Stomach smooth muscle (tissue), 2 donors: ENCODE results near the gene CTNNB1.

Experiments
- H3K27ac ChIP-seq: one replicate; pipeline ENCODE4 v1.7.0; 2013; ENCODE audit warnings: mild to moderate bottlenecking, low read length, inconsistent platforms
- H3K27me3 ChIP-seq, 2 donors: one replicate each; pipeline ENCODE4 v1.7.0; 2013; ENCODE audit warnings: low read length in 2 of 2; ENCODE audit not compliant: insufficient read depth in 2 of 2, control insufficient read depth in 1 of 2
- H3K36me3 ChIP-seq, 2 donors: one replicate each; pipeline ENCODE4 v1.7.0; 2013; ENCODE audit warnings: low read length in 2 of 2; ENCODE audit not compliant: control insufficient read depth in 2 of 2, insufficient read depth in 2 of 2
- H3K4me1 ChIP-seq: one replicate; pipeline ENCODE4 v1.7.0; 2013; ENCODE audit warnings: low read length; ENCODE audit not compliant: control insufficient read depth, insufficient read depth
- H3K4me3 ChIP-seq, 2 donors: one replicate each; pipeline ENCODE4 v1.7.0; 2013; ENCODE audit warnings: low read length in 2 of 2
- H3K9ac ChIP-seq, 2 donors: one replicate each; pipeline ENCODE4 v1.7.0; 2013; ENCODE audit warnings: low read length in 2 of 2, mild to moderate bottlenecking in 1 of 2
- H3K9me3 ChIP-seq, 2 donors: one replicate each; pipeline ENCODE4 v1.7.0; 2013; ENCODE audit warnings: low read length in 2 of 2; ENCODE audit not compliant: control insufficient read depth in 2 of 2
- donor health status: healthy.
- donor health status: Pancreatic carcinoma.

The CTNNB1 gene

GRCh38 chr3:41219424-41219823, 20.1 kb downstream of the CTNNB1 start:
- Histone ChIP-seq H3K36me3 (peaks cover 1% of the 10 kb centered on the region in 2 donors), H3K27me3 (no peaks in the 10 kb centered on the region), H3K9me3 (no peaks in the 10 kb centered on the region), H3K4me1 (peaks cover 9% of the 10 kb centered on the region), H3K27ac (no peak overlapping the region), H3K9ac (no peak overlapping the region), H3K4me3 (no peak overlapping the region)

- Histone ChIP-seq H3K27me3 (no peaks in the 10 kb centered on the region), H3K4me3 (no peak overlapping the region), H3K36me3 (peaks cover 18% of the 10 kb centered on the region in 2 donors), H3K9ac (no peak overlapping the region), H3K4me1 (peaks cover 10% of the 10 kb centered on the region), H3K27ac (no peak overlapping the region), H3K9me3 (no peaks in the 10 kb centered on the region)
Observed at GRCh38 chr3:41220906-41221677, 21.8 kb downstream of the CTNNB1 start.

- Histone ChIP-seq H3K36me3 (peaks cover 26% of the 10 kb centered on the region in 2 donors), H3K4me1 (peaks cover 10% of the 10 kb centered on the region), H3K9ac (no peak overlapping the region), H3K9me3 (no peaks in the 10 kb centered on the region), H3K4me3 (no peak overlapping the region), H3K27me3 (no peaks in the 10 kb centered on the region), H3K27ac (no peak overlapping the region)
Observed at GRCh38 chr3:41222012-41222411, 22.7 kb downstream of the CTNNB1 start.

GRCh38 chr3:41222501-41222900, 23.2 kb downstream of the CTNNB1 start:
- no peak overlapping the region for H3K4me3 ChIP-seq

GRCh38 chr3:41223078-41223477, 23.8 kb downstream of the CTNNB1 start:
- H3K9me3 ChIP-seq, result no peaks in the 10 kb centered on the region

More at GRCh38 chr3:41222501-41222900, 23.2 kb downstream of the CTNNB1 start:
- H3K9me3 ChIP-seq, result no peaks in the 10 kb centered on the region
- H3K27ac ChIP-seq, result no peak overlapping the region
- H3K9ac ChIP-seq, result no peak overlapping the region
- peaks cover 27 to 28% of the 10 kb centered on the region in 2 donors for H3K36me3 ChIP-seq
- peaks cover 10% of the 10 kb centered on the region for H3K4me1 ChIP-seq
- H3K27me3 ChIP-seq, result no peaks in the 10 kb centered on the region

GRCh38 chr3:41223691-41224090, 24.4 kb downstream of the CTNNB1 start:
- H3K4me1 ChIP-seq, result peaks cover 10% of the 10 kb centered on the region
- H3K9me3 ChIP-seq, result no peaks in the 10 kb centered on the region
- peaks cover 28 to 33% of the 10 kb centered on the region in 2 donors for H3K36me3 ChIP-seq
- no peak overlapping the region for H3K4me3 ChIP-seq
- no peak overlapping the region for H3K27ac ChIP-seq
- no peaks in the 10 kb centered on the region for H3K27me3 ChIP-seq
- H3K9ac ChIP-seq, result no peak overlapping the region

More at GRCh38 chr3:41223078-41223477, 23.8 kb downstream of the CTNNB1 start:
- Histone ChIP-seq H3K4me1 (peaks cover 10% of the 10 kb centered on the region), H3K27ac (no peak overlapping the region), H3K27me3 (no peaks in the 10 kb centered on the region), H3K9ac (no peak overlapping the region), H3K36me3 (peaks cover 28 to 32% of the 10 kb centered on the region in 2 donors), H3K4me3 (no peak overlapping the region)

- peaks cover 28 to 33% of the 10 kb centered on the region in 2 donors for H3K36me3 ChIP-seq
- peaks cover 10% of the 10 kb centered on the region for H3K4me1 ChIP-seq
- no peak overlapping the region for H3K4me3 ChIP-seq
- H3K27ac ChIP-seq, result no peak overlapping the region
- H3K9me3 ChIP-seq, result no peaks in the 10 kb centered on the region
- no peaks in the 10 kb centered on the region for H3K27me3 ChIP-seq
- no peak overlapping the region for H3K9ac ChIP-seq
Observed at GRCh38 chr3:41224120-41224806, 25.0 kb downstream of the CTNNB1 start.

GRCh38 chr3:41234823-41235721, 35.8 kb downstream of the CTNNB1 start:
- Histone ChIP-seq H3K9me3 (no peaks in the 10 kb centered on the region), H3K4me1 (no peaks in the 10 kb centered on the region), H3K27ac (no peak overlapping the region), H3K36me3 (peaks cover 41 to 84% of the 10 kb centered on the region in 2 donors), H3K27me3 (no peaks in the 10 kb centered on the region), H3K9ac (no peak overlapping the region), H3K4me3 (no peak overlapping the region)

GRCh38 chr3:41236228-41236627, 36.9 kb downstream of the CTNNB1 start:
- H3K9me3 ChIP-seq, result no peaks in the 10 kb centered on the region
- no peak overlapping the region for H3K27ac ChIP-seq
- no peak overlapping the region for H3K4me3 ChIP-seq
- H3K27me3 ChIP-seq, result no peaks in the 10 kb centered on the region
- H3K9ac ChIP-seq, result no peak overlapping the region
- H3K4me1 ChIP-seq, result no peaks in the 10 kb centered on the region
- H3K36me3 ChIP-seq, result peaks cover 49 to 85% of the 10 kb centered on the region in 2 donors

GRCh38 chr3:41237907-41238306, 38.6 kb downstream of the CTNNB1 start:
- Histone ChIP-seq H3K4me1 (no peaks in the 10 kb centered on the region), H3K9ac (no peak overlapping the region), H3K27ac (no peak overlapping the region), H3K36me3 (peaks cover 55 to 81% of the 10 kb centered on the region in 2 donors), H3K9me3 (no peaks in the 10 kb centered on the region), H3K4me3 (no peak overlapping the region), H3K27me3 (no peaks in the 10 kb centered on the region)
